Measurements from ENCODE around the gene SLC4A2.
A peak's percentile ranks its signal among the peaks of the same experiment; 100 is the strongest.

SLC4A2 gene

GRCh38 chr7:151080522-151081169 is 21.3 kb downstream of the SLC4A2 start, which contains the start of gene FASTK:
TSS of gene FASTK (minus strand) at chr7:151080809. CDS start at chr7:151080766, 43 bp downstream.
- peak within 1 kb of the TSS; percentile 97 for H3K9ac ChIP-seq (ENCODE audit: insufficient read length, low read depth)
- H3K4me3 ChIP-seq (ENCODE audit: insufficient read length, low read depth), result peak within 1 kb of the TSS; percentile 88
- no peak for DNase-seq (ENCODE audit: low read depth, low spot score)
- peaks cover 11% of the 10 kb centered on the region for H3K27me3 ChIP-seq (ENCODE audit: insufficient read depth, insufficient read length)
- H3K36me3 ChIP-seq (ENCODE audit: insufficient read depth, insufficient read length, low read length), result peaks cover 28% of the 10 kb centered on the region
- H3K9me3 ChIP-seq (ENCODE audit: insufficient read depth, low read length), result no peaks in the 10 kb centered on the region
- H3K4me1 ChIP-seq (ENCODE audit: insufficient read depth, insufficient read length), result peaks cover 20% of the 10 kb centered on the region
- no peak for TF ChIP-seq SUZ12 (IDR thresholded peaks at IDR 0.05; ENCODE audit: extremely low read depth, insufficient read depth, insufficient read length)
- TF ChIP-seq YY1 (IDR thresholded peaks at IDR 0.05; ENCODE audit: insufficient read depth, insufficient read length), result peak; percentile 84
- no peak for TF ChIP-seq ZNF274 (IDR thresholded peaks at IDR 0.05; ENCODE audit: low read depth, low read length)

DNA sequence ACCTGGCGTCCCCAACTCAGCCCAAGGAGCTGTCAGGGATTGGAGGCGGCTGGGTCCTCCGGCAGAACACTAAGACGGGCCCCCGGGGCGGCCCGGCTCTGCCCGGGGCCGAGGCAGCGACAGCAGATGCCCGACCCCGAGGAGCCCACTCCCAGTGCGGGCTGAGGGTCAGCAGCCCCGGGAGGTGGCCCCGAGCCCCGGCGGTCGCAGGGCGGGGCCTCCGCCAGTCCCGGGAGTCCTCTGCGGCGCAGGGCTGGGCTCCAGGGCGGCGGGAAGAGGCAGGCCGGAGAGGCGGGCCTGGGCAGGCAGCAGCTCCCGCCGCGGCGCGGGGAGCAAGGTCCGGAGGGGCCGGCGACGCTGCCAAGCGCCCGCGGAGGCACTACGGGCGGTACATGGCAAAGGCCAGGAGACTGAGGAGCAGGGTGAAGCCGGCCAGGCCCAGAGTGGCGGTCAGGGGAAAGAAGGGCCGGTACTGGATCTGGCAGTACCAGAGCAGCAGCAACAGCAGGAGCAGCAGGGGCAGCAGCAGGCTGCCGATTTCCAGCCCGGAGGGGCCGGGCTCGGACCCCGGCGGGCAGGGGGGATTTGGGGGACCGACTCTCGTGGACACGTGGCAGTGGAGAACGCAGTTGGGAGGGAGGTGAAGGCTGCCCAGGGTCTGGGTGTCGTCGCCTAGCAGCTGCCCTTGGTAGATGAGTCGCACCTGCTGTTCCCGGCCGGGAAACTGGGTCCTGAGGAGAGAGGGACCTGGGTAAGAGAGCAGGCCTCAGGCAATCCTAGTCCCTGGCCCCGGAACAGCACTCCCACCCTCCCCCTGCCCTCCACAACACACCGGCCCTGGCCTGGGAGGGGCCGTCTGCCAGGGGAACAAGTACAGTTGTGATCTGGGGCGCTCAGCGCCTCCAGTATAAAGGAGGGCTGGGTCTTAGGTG is 22.0 kb downstream of the SLC4A2 start:
- peaks cover 21% of the 10 kb centered on the region for H3K36me3 ChIP-seq (ENCODE audit: insufficient read depth, insufficient read length, low read length)
- DNase-seq (ENCODE audit: low read depth, low spot score), result no peak
- H3K4me1 ChIP-seq (ENCODE audit: insufficient read depth, insufficient read length), result peaks cover 16% of the 10 kb centered on the region
- peak overlapping the region; percentile 97 for H3K9ac ChIP-seq (ENCODE audit: insufficient read length, low read depth)
- no peaks in the 10 kb centered on the region for H3K9me3 ChIP-seq (ENCODE audit: insufficient read depth, low read length)
- TF ChIP-seq SUZ12 (IDR thresholded peaks at IDR 0.05; ENCODE audit: extremely low read depth, insufficient read depth, insufficient read length) (no peak), YY1 (IDR thresholded peaks at IDR 0.05; ENCODE audit: insufficient read depth, insufficient read length) (no peak), ZNF274 (IDR thresholded peaks at IDR 0.05; ENCODE audit: low read depth, low read length) (no peak)
- peaks cover 11% of the 10 kb centered on the region for H3K27me3 ChIP-seq (ENCODE audit: insufficient read depth, insufficient read length)
- H3K4me3 ChIP-seq (ENCODE audit: insufficient read length, low read depth), result peak overlapping the region; percentile 28

DNA sequence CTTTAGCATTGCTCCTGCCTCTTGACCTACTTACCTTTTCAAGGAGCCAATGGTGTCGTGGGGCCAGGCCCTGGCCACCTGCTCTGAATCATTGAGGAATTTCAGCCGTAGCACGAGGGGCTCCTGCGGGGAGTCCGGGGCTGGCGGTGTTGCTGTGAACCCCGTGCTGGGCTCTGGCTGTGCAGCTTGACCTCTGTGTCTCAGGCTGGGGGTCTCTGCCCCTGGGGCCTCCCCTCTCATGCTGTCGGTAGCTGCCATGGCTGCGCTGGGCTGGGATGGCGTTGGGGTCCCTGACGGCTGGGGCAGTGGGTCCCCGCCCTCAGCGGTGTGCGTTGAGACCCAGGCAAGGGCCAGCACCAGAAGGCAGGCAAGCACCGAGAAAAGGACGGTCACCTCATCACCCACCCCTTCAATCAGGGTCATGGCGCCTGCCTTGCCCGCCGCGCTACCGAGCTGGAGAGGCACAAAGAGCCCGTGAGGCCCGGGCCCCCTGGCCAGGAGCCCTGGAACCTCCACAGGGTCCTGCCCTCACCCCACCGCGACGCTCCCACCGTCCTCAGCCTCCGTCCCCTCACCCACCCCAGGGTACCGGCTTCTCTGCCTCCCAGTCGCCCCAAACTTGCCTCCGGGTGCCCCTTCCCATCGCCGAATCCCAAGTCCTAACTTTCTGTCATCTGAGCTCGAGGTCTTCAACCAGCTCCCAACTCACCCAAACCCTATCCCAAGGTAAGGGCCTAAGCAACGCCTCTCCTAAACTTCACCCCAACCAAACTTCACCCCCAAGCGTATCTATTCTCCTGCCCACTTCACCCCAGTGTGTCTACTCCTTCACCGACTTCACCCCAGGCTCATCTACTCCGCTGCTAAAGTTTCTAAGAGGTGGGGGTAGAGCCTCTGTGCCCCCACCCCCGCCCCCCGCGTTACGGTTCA is 23.0 kb downstream of the SLC4A2 start:
- H3K4me1 ChIP-seq (ENCODE audit: insufficient read depth, insufficient read length), result peaks cover 16% of the 10 kb centered on the region

DNA sequence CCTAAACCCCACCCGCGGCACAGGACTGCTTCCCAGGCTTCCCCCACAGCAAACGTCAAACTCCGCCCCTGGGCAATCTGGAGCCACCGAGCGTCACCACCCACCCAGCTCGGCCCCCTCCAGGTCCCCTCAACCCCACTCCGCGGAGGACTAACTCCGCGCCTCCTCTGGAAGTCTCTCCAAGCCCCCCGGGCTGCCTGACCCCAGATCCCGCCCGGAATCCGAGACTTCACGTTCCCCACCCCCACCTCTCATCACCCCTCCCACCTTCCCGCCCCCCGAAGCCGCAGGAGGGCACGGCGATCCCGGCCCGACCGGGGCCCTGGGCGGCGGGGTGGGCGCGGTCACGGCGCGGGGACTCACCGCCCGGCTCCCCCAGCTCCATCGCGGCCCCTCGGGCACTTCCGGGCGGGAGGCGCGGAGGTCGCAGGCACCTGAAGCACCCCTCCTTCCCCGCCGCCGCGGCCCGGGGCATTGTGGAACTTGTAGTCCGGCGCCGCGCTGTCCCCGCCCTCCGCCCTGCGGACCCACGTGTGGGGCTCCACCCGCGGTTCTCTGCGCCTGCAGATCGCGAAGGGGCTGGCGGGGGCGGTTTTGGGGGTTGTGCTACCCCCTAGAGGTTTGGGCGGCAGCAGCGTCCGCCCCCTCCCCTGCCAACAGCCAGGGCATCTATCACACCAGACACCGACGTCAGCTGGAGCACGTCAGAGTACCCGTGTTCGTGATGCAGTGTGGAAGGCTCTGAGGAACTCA is 23.9 kb downstream of the SLC4A2 start, which contains the start of gene TMUB1:
TSS of gene TMUB1 (minus strand) at position 423 of the 753 bp plus-strand sequence. CDS start 930 bp downstream, outside the sequence.
- peaks cover 19% of the 10 kb centered on the region for H3K27me3 ChIP-seq (ENCODE audit: insufficient read depth, insufficient read length)
- H3K36me3 ChIP-seq (ENCODE audit: insufficient read depth, insufficient read length, low read length), result peaks cover 10% of the 10 kb centered on the region
- peak within 1 kb of the TSS; percentile 36 for H3K4me3 ChIP-seq (ENCODE audit: insufficient read length, low read depth)
- TF ChIP-seq ZNF274 (IDR thresholded peaks at IDR 0.05; ENCODE audit: low read depth, low read length), result no peak
- TF ChIP-seq SUZ12 (IDR thresholded peaks at IDR 0.05; ENCODE audit: extremely low read depth, insufficient read depth, insufficient read length), result no peak
- no peak for TF ChIP-seq YY1 (IDR thresholded peaks at IDR 0.05; ENCODE audit: insufficient read depth, insufficient read length)
- H3K4me1 ChIP-seq (ENCODE audit: insufficient read depth, insufficient read length), result peaks cover 13% of the 10 kb centered on the region
- H3K9ac ChIP-seq (ENCODE audit: insufficient read length, low read depth), result peak within 1 kb of the TSS; percentile 74
- H3K9me3 ChIP-seq (ENCODE audit: insufficient read depth, low read length), result no peaks in the 10 kb centered on the region
- DNase-seq (ENCODE audit: low read depth, low spot score), result no peak

More for the DNA sequence above, 23.0 kb downstream of the SLC4A2 start:
- TF ChIP-seq SUZ12 (IDR thresholded peaks at IDR 0.05; ENCODE audit: extremely low read depth, insufficient read depth, insufficient read length), result no peak
- no peak for TF ChIP-seq YY1 (IDR thresholded peaks at IDR 0.05; ENCODE audit: insufficient read depth, insufficient read length)
- no peak for TF ChIP-seq ZNF274 (IDR thresholded peaks at IDR 0.05; ENCODE audit: low read depth, low read length)
- Histone ChIP-seq H3K36me3 (ENCODE audit: insufficient read depth, insufficient read length, low read length) (peaks cover 11% of the 10 kb centered on the region), H3K27me3 (ENCODE audit: insufficient read depth, insufficient read length) (peaks cover 11% of the 10 kb centered on the region), H3K9me3 (ENCODE audit: insufficient read depth, low read length) (no peaks in the 10 kb centered on the region), H3K4me3 (ENCODE audit: insufficient read length, low read depth) (peak overlapping the region; percentile 36), H3K9ac (ENCODE audit: insufficient read length, low read depth) (peak overlapping the region; percentile 97)
- no peak for DNase-seq (ENCODE audit: low read depth, low spot score)

DNA sequence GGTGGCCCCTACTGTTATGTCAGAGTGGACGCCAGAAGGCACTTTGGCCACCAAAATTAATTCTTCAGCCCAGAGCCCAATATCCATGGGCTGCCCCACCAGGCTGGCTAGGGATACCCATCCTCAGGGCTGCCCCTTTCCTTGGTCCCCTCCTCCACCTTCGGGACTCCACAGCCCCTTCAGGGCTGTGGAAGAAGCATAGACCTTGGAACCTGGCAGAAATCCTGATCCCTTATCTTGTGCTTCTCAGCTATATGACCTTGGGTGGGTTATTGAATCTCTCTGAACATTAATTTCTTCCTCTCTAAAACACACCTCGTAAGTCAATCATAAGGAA is 24.4 kb downstream of the SLC4A2 start:
- H3K36me3 ChIP-seq (ENCODE audit: insufficient read depth, insufficient read length, low read length), result peaks cover 10% of the 10 kb centered on the region
- peak overlapping the region; percentile 66 for H3K9ac ChIP-seq (ENCODE audit: insufficient read length, low read depth)
- H3K4me1 ChIP-seq (ENCODE audit: insufficient read depth, insufficient read length), result peaks cover 15% of the 10 kb centered on the region
- no peak for DNase-seq (ENCODE audit: low read depth, low spot score)
- peaks cover 19% of the 10 kb centered on the region for H3K27me3 ChIP-seq (ENCODE audit: insufficient read depth, insufficient read length)
- H3K9me3 ChIP-seq (ENCODE audit: insufficient read depth, low read length), result no peaks in the 10 kb centered on the region
- peak overlapping the region; percentile 36 for H3K4me3 ChIP-seq (ENCODE audit: insufficient read length, low read depth)
- TF ChIP-seq YY1 (IDR thresholded peaks at IDR 0.05; ENCODE audit: insufficient read depth, insufficient read length) (no peak), ZNF274 (IDR thresholded peaks at IDR 0.05; ENCODE audit: low read depth, low read length) (no peak), SUZ12 (IDR thresholded peaks at IDR 0.05; ENCODE audit: extremely low read depth, insufficient read depth, insufficient read length) (no peak)

- peaks cover 19% of the 10 kb centered on the region for H3K27me3 ChIP-seq (ENCODE audit: insufficient read depth, insufficient read length)
- TF ChIP-seq SUZ12 (IDR thresholded peaks at IDR 0.05; ENCODE audit: extremely low read depth, insufficient read depth, insufficient read length) (no peak), ZNF274 (IDR thresholded peaks at IDR 0.05; ENCODE audit: low read depth, low read length) (no peak), YY1 (IDR thresholded peaks at IDR 0.05; ENCODE audit: insufficient read depth, insufficient read length) (no peak)
- H3K4me3 ChIP-seq (ENCODE audit: insufficient read length, low read depth), result peak overlapping the region; percentile 57
- no peak overlapping the region for H3K9ac ChIP-seq (ENCODE audit: insufficient read length, low read depth)
- no peaks in the 10 kb centered on the region for H3K9me3 ChIP-seq (ENCODE audit: insufficient read depth, low read length)
- peaks cover 12% of the 10 kb centered on the region for H3K4me1 ChIP-seq (ENCODE audit: insufficient read depth, insufficient read length)
- no peaks in the 10 kb centered on the region for H3K36me3 ChIP-seq (ENCODE audit: insufficient read depth, insufficient read length, low read length)
- no peak for DNase-seq (ENCODE audit: low read depth, low spot score)
These were observed 25.9 kb downstream of the SLC4A2 start for GRCh38 chr7:151085329-151085690.

Measured in NT2/D1 (cell line).